Measurements from ENCODE around the gene TAMALIN.

- TF ChIP-seq CTCF (IDR thresholded peaks at IDR 0.05) (no peak), POLR2A (IDR thresholded peaks at IDR 0.05) (no peak)
These were observed 26.8 kb downstream of the TAMALIN start for GRCh38 chr12:52033446-52034140.

Measured in suprapubic skin (tissue), 3 donors.